ENCODE data around the gene ZNF471.

The ZNF471 gene

GRCh38 chr19:56537442-56537841, 29.8 kb downstream of the ZNF471 start:
- H3K4me2 ChIP-seq (ENCODE audit: low read length) = peak overlapping the region; percentile 48; the same call in 1 of the 2 replicates
- H3K4me3 ChIP-seq (ENCODE audit: low read length) = peak overlapping the region; percentile 85
- no peak for TF ChIP-seq CTCF (IDR thresholded peaks at IDR 0.05; ENCODE audit: low read depth, low read length, poor library complexity, severe bottlenecking)
- TF ChIP-seq EZH2phosphoT487 (IDR thresholded peaks at IDR 0.05; ENCODE audit: borderline replicate concordance, low read length) = no peak

GRCh38 chr19:56538254-56538760, 30.7 kb downstream of the ZNF471 start:
- Histone ChIP-seq H3K79me2 (ENCODE audit: control insufficient read depth, low read length) (no peaks in the 10 kb centered on the region), H3K27ac (ENCODE audit: low read depth, low read length) (peak overlapping the region; percentile 64), H3K4me3 (ENCODE audit: low read length) (peak overlapping the region; percentile 85), H4K20me1 (ENCODE audit: control insufficient read depth, insufficient read depth, low read depth, low read length) (no peaks in the 10 kb centered on the region), H3F3A (ENCODE audit: control insufficient read depth, insufficient read depth) (no peaks in the 10 kb centered on the region), H3K9me3 (ENCODE audit: control insufficient read depth, insufficient read depth, low read length) (peaks cover 36% of the 10 kb centered on the region), H3K9me2 (replicated peaks; ENCODE audit: control insufficient read depth, low read length) (no peaks in the 10 kb centered on the region), H3K27me3 (ENCODE audit: control insufficient read depth, low read length) (no peaks in the 10 kb centered on the region), H3K36me3 (ENCODE audit: control insufficient read depth, low read length) (no peaks in the 10 kb centered on the region), H3K4me1 (ENCODE audit: control insufficient read depth, low read length) (peaks cover 5% of the 10 kb centered on the region; the same call in 1 of the 2 replicates), H3K4me2 (ENCODE audit: low read length) (peak overlapping the region; percentile 48)
- TF ChIP-seq EZH2phosphoT487 (IDR thresholded peaks at IDR 0.05; ENCODE audit: borderline replicate concordance, low read length) (no peak), CTCF (IDR thresholded peaks at IDR 0.05; ENCODE audit: low read depth, low read length, poor library complexity, severe bottlenecking) (no peak)

More at GRCh38 chr19:56537442-56537841, 29.8 kb downstream of the ZNF471 start:
- Histone ChIP-seq H3K79me2 (ENCODE audit: control insufficient read depth, low read length) (no peaks in the 10 kb centered on the region), H3K9me2 (replicated peaks; ENCODE audit: control insufficient read depth, low read length) (no peaks in the 10 kb centered on the region), H3F3A (ENCODE audit: control insufficient read depth, insufficient read depth) (no peaks in the 10 kb centered on the region), H3K27me3 (ENCODE audit: control insufficient read depth, low read length) (no peaks in the 10 kb centered on the region), H4K20me1 (ENCODE audit: control insufficient read depth, insufficient read depth, low read depth, low read length) (no peaks in the 10 kb centered on the region), H3K4me1 (ENCODE audit: control insufficient read depth, low read length) (peaks cover 5% of the 10 kb centered on the region; the same call in 1 of the 2 replicates), H3K9me3 (ENCODE audit: control insufficient read depth, insufficient read depth, low read length) (peaks cover 38% of the 10 kb centered on the region), H3K27ac (ENCODE audit: low read depth, low read length) (no peak overlapping the region), H3K36me3 (ENCODE audit: control insufficient read depth, low read length) (no peaks in the 10 kb centered on the region)

- peaks cover 5% of the 10 kb centered on the region; the same call in 1 of the 2 replicates for H3K4me1 ChIP-seq (ENCODE audit: control insufficient read depth, low read length)
- H3K4me3 ChIP-seq (ENCODE audit: low read length) = peak within 1 kb of the TSS; percentile 85
- peak within 1 kb of the TSS; percentile 64 for H3K4me2 ChIP-seq (ENCODE audit: low read length)
Measured at GRCh38 chr19:56538761-56539263, 31.2 kb downstream of the ZNF471 start, which contains the start of gene ZFP28. Gene ZFP28 (plus strand): TSS chr19:56538948. CDS start chr19:56539019, 71 bp downstream.

More at GRCh38 chr19:56538761-56539263, 31.2 kb downstream of the ZNF471 start, which contains the start of gene ZFP28:
- TF ChIP-seq CTCF (IDR thresholded peaks at IDR 0.05; ENCODE audit: low read depth, low read length, poor library complexity, severe bottlenecking) (no peak), EZH2phosphoT487 (IDR thresholded peaks at IDR 0.05; ENCODE audit: borderline replicate concordance, low read length) (no peak)
- Histone ChIP-seq H3K9me3 (ENCODE audit: control insufficient read depth, insufficient read depth, low read length) (peaks cover 32% of the 10 kb centered on the region), H3K27me3 (ENCODE audit: control insufficient read depth, low read length) (no peaks in the 10 kb centered on the region), H3K27ac (ENCODE audit: low read depth, low read length) (peak within 1 kb of the TSS; percentile 64), H3F3A (ENCODE audit: control insufficient read depth, insufficient read depth) (no peaks in the 10 kb centered on the region), H4K20me1 (ENCODE audit: control insufficient read depth, insufficient read depth, low read depth, low read length) (no peaks in the 10 kb centered on the region), H3K36me3 (ENCODE audit: control insufficient read depth, low read length) (no peaks in the 10 kb centered on the region), H3K79me2 (ENCODE audit: control insufficient read depth, low read length) (no peaks in the 10 kb centered on the region), H3K9me2 (replicated peaks; ENCODE audit: control insufficient read depth, low read length) (no peaks in the 10 kb centered on the region)

Measured in DOHH2 (cell line).